NCI-H146 treated with DMSO at 0.1 percent for 48 hours (cell line): ENCODE results near the gene REELD1.

ENCODE experiments used
- DNase-seq: peaks from one replicate; lab custom pipeline; 2025; ENCODE audit not compliant: unreplicated experiment; lab: John Stamatoyannopoulos, UW

REELD1 gene

GRCh38 chr4:146265950-146266490, 51.7 kb downstream of the REELD1 start:
- DNase-seq = no peak

GRCh38 chr4:146267826-146268225, 53.5 kb downstream of the REELD1 start:
- DNase-seq = no peak

GRCh38 chr4:146269228-146269653, 54.9 kb downstream of the REELD1 start:
- no peak for DNase-seq

- no peak for DNase-seq
These were observed 57.1 kb downstream of the REELD1 start for GRCh38 chr4:146271466-146271865.

- no peak for DNase-seq
These were observed 59.0 kb downstream of the REELD1 start for GRCh38 chr4:146273204-146273901.

- no peak for DNase-seq
These were observed 60.4 kb downstream of the REELD1 start for GRCh38 chr4:146274774-146275173.

- DNase-seq = no peak
These were observed 61.0 kb downstream of the REELD1 start for GRCh38 chr4:146275370-146275769.

GRCh38 chr4:146278986-146279385, 64.6 kb downstream of the REELD1 start:
- no peak for DNase-seq
